Stomach (tissue), 9 donors: ENCODE data around the gene MALRD1. TPM values are rescaled to one million over a fixed set of nuclear protein-coding genes. Genes with fewer than 3 reads are reported as not detected.

Experiments used
- DNase-seq, 2 donors: peaks; one replicate each; pipeline versions ENCODE4 v3.0.0 to v3.0.0-alpha.2; 2013 to 2019
- H3K27ac ChIP-seq, 5 donors: fragments of 200-600 bp in 4 of 5; sonication (generic) in 4 of 5; one replicate each; pipeline ENCODE4 v1.5.1; 2013 to 2019; ENCODE audit warnings: mild to moderate bottlenecking in 1 of 5, moderate library complexity in 1 of 5
- H3K27me3 ChIP-seq, 3 donors: fragments of 200-600 bp; sonication (generic); one replicate each; pipeline ENCODE4 v1.5.1; 2017 to 2019; ENCODE audit warnings: mixed run types in 1 of 3
- H3K36me3 ChIP-seq, 4 donors: fragments of 200-600 bp; sonication (generic); 1 replicate in 3 of 4; 2 replicates in 1 of 4; pipeline ENCODE4 v1.5.1; 2016 to 2019
- H3K4me1 ChIP-seq, 4 donors: fragments of 200-600 bp; sonication (generic); one replicate each; pipeline ENCODE4 v1.5.1; 2016 to 2019
- H3K4me3 ChIP-seq, 4 donors: fragments of 200-600 bp; sonication (generic) in 3 of 4; one replicate each; pipeline ENCODE4 v1.5.1; 2016 to 2019; ENCODE audit warnings: mild to moderate bottlenecking in 1 of 4
- H3K9me3 ChIP-seq, 4 donors: fragments of 200-600 bp; sonication (generic); one replicate each; pipeline ENCODE4 v1.5.1; 2016 to 2019
- CTCF ChIP-seq, 7 experiments: fragments of 450-650 bp in 4 of 7; fragments of 200-600 bp in 3 of 7; sonication (generic) in 3 of 7; IDR thresholded peaks; one replicate each; pipeline ENCODE4 v1.5.1; 2016 to 2019; ENCODE audit warnings: antibody characterized with exemption in 7 of 7, control low read depth in 2 of 7, mild to moderate bottlenecking in 1 of 7
- EP300 ChIP-seq: sonication (generic); formaldehyde crosslinking; IDR thresholded peaks from one replicate; pipeline ENCODE4 v1.6.1; 2017; ENCODE audit warnings: antibody characterized with exemption
- POLR2A ChIP-seq, 4 donors: fragments of 450-650 bp; IDR thresholded peaks; one replicate each; pipeline ENCODE4 v1.6.1; 2016; ENCODE audit warnings: antibody characterized with exemption in 4 of 4, control low read depth in 2 of 4, mild to moderate bottlenecking in 1 of 4, moderate library complexity in 1 of 4
- POLR2AphosphoS5 ChIP-seq, 3 donors: sonication (generic); formaldehyde crosslinking; IDR thresholded peaks; one replicate each; pipeline ENCODE4 v1.6.1; 2016; ENCODE audit warnings: antibody characterized with exemption in 3 of 3
- WGBS, 5 donors: extraction: QIAGEN DNeasy Blood & Tissue Kit in 3 of 5; methylation state at CpG; one replicate each; pipeline versions ENCODE4 v1.1.5 to v1.1.7; 2013 to 2018; 5-methylcytosine and 5-hydroxymethylcytosine counted together
- intact Hi-C: fragments of 100-400 bp; cut with DNase I; formaldehyde crosslinking; loops from one replicate; pipeline ENCODE4 v1.15.1; 2023; ENCODE audit warnings: low total_unique reads
- polyA plus RNA-seq, 3 donors: library from polyadenylated mRNA; stranded (reverse); fragments of 200-250 nt; gene quantifications; one replicate each; pipeline ENCODE4 v1.2.3, GENCODE V29; 2013
- total RNA-seq, 5 donors: library from RNA; depleted of rRNA; stranded (reverse); fragments of >200 nt; gene quantifications; one replicate each; pipeline versions ENCODE4 v1.1.0 to v1.2.3, GENCODE V29; 2014 to 2016
- donor health status: healthy with polysubstance abuse.
- donor health status: Bipolar disorder and iron deficiency.
- donor health status: healthy.

Gene MALRD1
- total and polyA plus RNA-seq, 8 donors, result 0.10 to 9.7 (median 0.94) TPM; not detected in 2

GRCh38 chr10:19111501-19112267 is 63.1 kb downstream of the MALRD1 start:
- 44 to 76% (median 60%) methylated on average over 1 of the region's 1 CpG for WGBS, 5 donors
- Histone ChIP-seq H3K9me3 (peaks cover 0 to 30% (median 13%) of the 10 kb centered on the region in 4 donors), H3K4me3 (no peak overlapping the region), H3K27ac (no peak overlapping the region), H3K36me3 (no peaks in the 10 kb centered on the region), H3K4me1 (no peaks in the 10 kb centered on the region), H3K27me3 (no peaks in the 10 kb centered on the region)
- TF ChIP-seq POLR2A (IDR thresholded peaks at IDR 0.05), result no peak
- no peak for TF ChIP-seq EP300
- TF ChIP-seq CTCF (IDR thresholded peaks at IDR 0.05), result no peak
- TF ChIP-seq POLR2AphosphoS5 (IDR thresholded peaks at IDR 0.05), result no peak
- peak in 1 of 2 donors; percentile 8 for DNase-seq
- intact Hi-C loops, result no loop called here

DNA sequence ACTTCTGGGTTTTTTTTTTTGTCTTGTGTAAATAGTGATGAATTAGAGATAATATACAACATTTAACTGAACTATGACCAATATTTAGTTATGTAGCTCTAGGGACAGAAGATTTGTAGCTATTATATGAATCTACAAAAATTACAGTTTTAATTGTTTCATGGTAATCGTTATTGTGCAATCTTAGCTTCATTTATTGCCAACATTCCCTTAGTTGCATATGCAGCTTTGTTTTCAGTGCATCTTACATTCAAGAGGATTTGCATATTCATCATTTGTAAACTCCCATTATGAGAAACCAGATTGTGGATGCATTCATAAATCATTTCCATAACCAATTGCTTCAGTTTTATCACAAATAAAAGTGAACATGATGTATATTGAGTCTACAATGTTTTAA is 68.8 kb downstream of the MALRD1 start:
- Histone ChIP-seq H3K27ac (no peak overlapping the region), H3K9me3 (peaks cover 0 to 13% (median 3%) of the 10 kb centered on the region in 4 donors), H3K27me3 (no peaks in the 10 kb centered on the region), H3K4me3 (no peak overlapping the region), H3K36me3 (no peaks in the 10 kb centered on the region), H3K4me1 (no peaks in the 10 kb centered on the region)
- TF ChIP-seq EP300 (no peak), POLR2AphosphoS5 (IDR thresholded peaks at IDR 0.05) (no peak), CTCF (IDR thresholded peaks at IDR 0.05) (no peak), POLR2A (IDR thresholded peaks at IDR 0.05) (no peak)
- WGBS, 5 donors, result 87 to 91% (median 89%) methylated on average over 1 of the region's 1 CpG
- DNase-seq, result no peak
- intact Hi-C loops, result no loop called here

DNA sequence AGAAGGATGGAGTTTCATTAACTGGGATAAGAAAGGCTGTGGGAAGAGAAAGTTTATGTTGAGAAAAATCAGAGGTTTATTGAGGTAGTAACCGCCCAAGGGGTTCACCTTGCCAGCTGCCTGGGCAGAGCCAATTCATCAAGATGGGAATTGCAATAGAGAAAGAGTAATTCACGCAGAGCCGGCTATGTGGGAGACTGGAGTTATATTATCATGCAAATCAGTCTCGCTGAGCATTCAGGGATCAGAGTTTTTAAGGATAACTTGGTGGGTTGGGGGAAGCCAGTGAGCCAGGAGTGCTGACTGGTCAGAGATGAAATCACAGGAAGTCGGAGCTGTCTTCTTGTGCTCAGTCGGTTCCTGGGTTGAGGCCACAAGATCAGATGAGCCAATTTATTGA is 70.6 kb downstream of the MALRD1 start:
- Histone ChIP-seq H3K36me3 (no peaks in the 10 kb centered on the region), H3K4me1 (no peaks in the 10 kb centered on the region), H3K27me3 (no peaks in the 10 kb centered on the region), H3K27ac (no peak overlapping the region), H3K4me3 (no peak overlapping the region), H3K9me3 (peaks cover 0 to 13% (median 3%) of the 10 kb centered on the region in 4 donors)
- TF ChIP-seq POLR2AphosphoS5 (IDR thresholded peaks at IDR 0.05) (no peak), EP300 (no peak), CTCF (IDR thresholded peaks at IDR 0.05) (no peak), POLR2A (IDR thresholded peaks at IDR 0.05) (no peak)
- intact Hi-C loops, result no loop called here
- WGBS, 5 donors, result 52 to 65% (median 60%) methylated on average over 6 of the region's 6 CpGs
- DNase-seq, result no peak

DNA sequence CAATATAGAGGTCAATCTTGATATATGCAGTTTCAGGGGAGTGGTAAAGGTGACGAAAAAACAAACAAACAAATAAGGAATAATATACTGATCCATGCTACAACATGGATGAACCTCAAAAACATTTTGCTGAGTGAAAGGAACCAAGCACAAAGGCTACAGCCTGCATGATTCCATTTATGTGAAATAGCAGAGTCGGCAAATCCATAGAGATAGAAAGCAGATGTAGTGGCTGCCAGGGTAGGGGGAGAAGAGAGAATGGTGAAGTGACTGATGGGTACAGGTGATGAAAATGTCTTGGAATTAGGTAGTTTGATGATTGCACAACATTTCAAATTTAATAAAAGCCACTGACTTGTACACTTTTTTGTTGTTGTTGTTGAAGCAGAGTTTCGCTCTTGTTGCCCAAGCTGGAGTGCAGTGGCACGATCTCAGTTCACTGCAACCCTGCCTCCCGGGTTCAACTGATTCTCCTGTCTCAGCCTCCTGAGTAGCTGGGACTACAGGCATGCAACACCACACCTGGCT is 71.8 kb downstream of the MALRD1 start:
- TF ChIP-seq POLR2A (IDR thresholded peaks at IDR 0.05), result no peak
- no peak for TF ChIP-seq EP300
- TF ChIP-seq CTCF (IDR thresholded peaks at IDR 0.05), result no peak
- TF ChIP-seq POLR2AphosphoS5 (IDR thresholded peaks at IDR 0.05), result no peak
- H3K9me3 ChIP-seq, result peaks cover 0 to 13% (median 0%) of the 10 kb centered on the region in 4 donors
- H3K4me3 ChIP-seq, result no peak overlapping the region
- H3K36me3 ChIP-seq, result no peaks in the 10 kb centered on the region
- no peaks in the 10 kb centered on the region for H3K4me1 ChIP-seq
- no peaks in the 10 kb centered on the region for H3K27me3 ChIP-seq
- DNase-seq, result no peak
- 75 to 92% (median 89%) methylated on average over 5 of the region's 5 CpGs for WGBS, 5 donors
- intact Hi-C loops, result no loop called here
- H3K27ac ChIP-seq, result no peak overlapping the region
